Esophagus squamous epithelium (tissue), 5 donors: ENCODE results near the gene JRKL. TPM values are rescaled to one million over a fixed set of nuclear protein-coding genes. Genes with fewer than 3 reads are reported as not detected.
"Not testable (repeated sequence)": the region's sequence is repeated elsewhere in the genome, so short reads cannot be mapped to it uniquely, and the experiment has no call there.

Source experiments
- DNase-seq: peaks from one replicate; lab custom pipeline; 2025; lab: John Stamatoyannopoulos, UW
- H3K27ac ChIP-seq, 4 donors: fragments of 200-600 bp; sonication (generic); one replicate each; pipeline ENCODE4 v1.5.1; 2016 to 2019; ENCODE audit warnings: mild to moderate bottlenecking in 1 of 4
- H3K27me3 ChIP-seq, 4 donors: fragments of 200-600 bp; sonication (generic); 1 replicate in 3 of 4; 2 replicates in 1 of 4; pipeline versions ENCODE4 v1.5.1 to v1.6.0; 2017 to 2021; ENCODE audit warnings: antibody characterized with exemption in 1 of 4
- H3K36me3 ChIP-seq, 3 donors: fragments of 200-600 bp; sonication (generic); one replicate each; pipeline ENCODE4 v1.5.1; 2016 to 2019
- H3K4me1 ChIP-seq, 3 donors: fragments of 200-600 bp; sonication (generic); one replicate each; pipeline ENCODE4 v1.5.1; 2017 to 2019
- H3K4me3 ChIP-seq, 4 donors: fragments of 200-600 bp; sonication (generic); 1 replicate in 3 of 4; 2 replicates in 1 of 4; pipeline ENCODE4 v1.5.1; 2016 to 2019; ENCODE audit warnings: mild to moderate bottlenecking in 2 of 4, moderate library complexity in 1 of 4
- H3K9me3 ChIP-seq, 3 donors: fragments of 200-600 bp; sonication (generic); one replicate each; pipeline ENCODE4 v1.5.1; 2016 to 2019
- POLR2A ChIP-seq, 4 donors: fragments of 450-650 bp; IDR thresholded peaks; one replicate each; pipeline ENCODE4 v1.6.1; 2017; ENCODE audit warnings: antibody characterized with exemption in 4 of 4, mild to moderate bottlenecking in 4 of 4, moderate library complexity in 3 of 4
- WGBS, 2 donors: methylation state at CpG; one replicate each; pipeline ENCODE4 v1.1.5; 2018; 5-methylcytosine and 5-hydroxymethylcytosine counted together
- intact Hi-C: fragments of 100-400 bp; cut with DNase I; formaldehyde crosslinking; loops from one replicate; pipeline ENCODE4 v1.15.0; 2022
- total RNA-seq, 4 donors: library from RNA; depleted of rRNA; stranded (reverse); fragments of >200 nt; gene quantifications; one replicate each; pipeline ENCODE4 v1.1.0, GENCODE V29; 2016
- TF ChIP-seq, protein P1 (sequence below), 6 experiments: fragments of 450-650 bp in 4 of 6; fragments of 200-600 bp in 2 of 6; sonication (generic) in 2 of 6; IDR thresholded peaks; one replicate each; pipeline ENCODE4 v1.5.1; 2016 to 2019; ENCODE audit warnings: antibody characterized with exemption in 6 of 6, mild to moderate bottlenecking in 4 of 6, moderate library complexity in 4 of 6
- donor health status: DM: yes; HTN: yes; CAD: no.

Gene JRKL
- total RNA-seq, 4 donors from 2014 or later: 4.3 to 6.1 (median 4.6) TPM

DNA sequence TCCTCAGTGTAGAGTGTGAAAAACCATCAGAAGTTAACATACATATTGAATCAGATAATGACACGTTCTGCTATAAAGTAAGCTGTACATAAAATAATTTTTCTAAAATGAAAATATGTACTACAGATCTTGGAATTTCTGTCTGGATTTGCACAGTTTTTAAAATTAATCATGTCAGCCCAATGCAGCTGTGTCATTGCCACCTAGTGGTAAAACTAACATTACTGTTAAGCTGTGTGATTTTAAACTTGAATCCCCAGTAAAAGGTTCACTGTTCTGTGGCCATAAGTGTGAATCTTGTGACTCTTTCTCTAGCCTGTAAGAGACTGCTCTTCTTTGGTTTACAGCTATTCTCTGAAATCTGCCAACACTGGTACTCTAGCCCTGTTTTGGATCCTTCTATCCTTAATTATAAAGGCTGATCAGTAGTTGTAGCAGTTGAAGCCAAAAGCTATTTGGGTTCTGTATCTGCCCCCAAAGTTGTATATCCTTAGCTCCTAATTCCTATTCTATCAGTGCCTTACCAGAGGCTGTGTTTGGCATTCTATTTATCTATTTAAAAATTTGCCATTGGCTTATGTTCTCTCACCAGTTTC lies 4.0 kb downstream of the JRKL start:
- no peaks in the 10 kb centered on the region for H3K9me3 ChIP-seq
- H3K36me3 ChIP-seq: no peaks in the 10 kb centered on the region
- no peak overlapping the region for H3K4me3 ChIP-seq
- 7 to 17% methylated on average over 1 of the region's 1 CpG for WGBS, 2 donors
- H3K27me3 ChIP-seq: no peaks in the 10 kb centered on the region
- DNase-seq: no peak
- TF ChIP-seq, protein P1, sequence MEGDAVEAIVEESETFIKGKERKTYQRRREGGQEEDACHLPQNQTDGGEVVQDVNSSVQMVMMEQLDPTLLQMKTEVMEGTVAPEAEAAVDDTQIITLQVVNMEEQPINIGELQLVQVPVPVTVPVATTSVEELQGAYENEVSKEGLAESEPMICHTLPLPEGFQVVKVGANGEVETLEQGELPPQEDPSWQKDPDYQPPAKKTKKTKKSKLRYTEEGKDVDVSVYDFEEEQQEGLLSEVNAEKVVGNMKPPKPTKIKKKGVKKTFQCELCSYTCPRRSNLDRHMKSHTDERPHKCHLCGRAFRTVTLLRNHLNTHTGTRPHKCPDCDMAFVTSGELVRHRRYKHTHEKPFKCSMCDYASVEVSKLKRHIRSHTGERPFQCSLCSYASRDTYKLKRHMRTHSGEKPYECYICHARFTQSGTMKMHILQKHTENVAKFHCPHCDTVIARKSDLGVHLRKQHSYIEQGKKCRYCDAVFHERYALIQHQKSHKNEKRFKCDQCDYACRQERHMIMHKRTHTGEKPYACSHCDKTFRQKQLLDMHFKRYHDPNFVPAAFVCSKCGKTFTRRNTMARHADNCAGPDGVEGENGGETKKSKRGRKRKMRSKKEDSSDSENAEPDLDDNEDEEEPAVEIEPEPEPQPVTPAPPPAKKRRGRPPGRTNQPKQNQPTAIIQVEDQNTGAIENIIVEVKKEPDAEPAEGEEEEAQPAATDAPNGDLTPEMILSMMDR (IDR thresholded peaks at IDR 0.05): peak; percentile 40 to 78 (median 60)
- no peak for TF ChIP-seq POLR2A (IDR thresholded peaks at IDR 0.05)
- intact Hi-C loops: no loop called here
- peaks cover 5 to 21% (median 5%) of the 10 kb centered on the region in 3 donors for H3K4me1 ChIP-seq
- no peak overlapping the region for H3K27ac ChIP-seq

DNA sequence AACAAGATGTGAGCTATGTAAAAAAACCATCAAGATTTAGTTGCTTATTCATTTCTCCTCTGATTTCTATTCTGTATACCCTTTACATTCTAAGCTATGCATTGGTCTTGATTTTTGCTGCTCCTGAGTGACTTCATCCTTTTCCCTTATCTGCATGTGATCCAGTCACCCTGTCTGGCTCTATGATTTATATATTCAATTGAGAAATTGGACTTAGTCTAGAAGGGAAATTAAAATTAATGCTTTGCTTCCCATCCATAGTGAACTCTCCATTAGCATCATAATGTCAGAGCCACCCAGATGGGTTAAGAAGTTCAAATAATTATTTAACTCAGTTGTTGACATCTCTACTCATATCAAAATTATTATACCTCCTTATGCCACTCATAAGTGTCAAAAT lies 5.0 kb downstream of the JRKL start:
- no peaks in the 10 kb centered on the region for H3K27me3 ChIP-seq
- no peak for TF ChIP-seq POLR2A (IDR thresholded peaks at IDR 0.05)
- TF ChIP-seq, protein P1 (IDR thresholded peaks at IDR 0.05): no peak
- peaks cover 4 to 16% (median 5%) of the 10 kb centered on the region in 3 donors for H3K4me1 ChIP-seq
- no peaks in the 10 kb centered on the region for H3K9me3 ChIP-seq
- no peak overlapping the region for H3K27ac ChIP-seq
- no peak overlapping the region for H3K4me3 ChIP-seq
- DNase-seq: no peak
- H3K36me3 ChIP-seq: no peaks in the 10 kb centered on the region
- intact Hi-C loops: no loop called here

DNA sequence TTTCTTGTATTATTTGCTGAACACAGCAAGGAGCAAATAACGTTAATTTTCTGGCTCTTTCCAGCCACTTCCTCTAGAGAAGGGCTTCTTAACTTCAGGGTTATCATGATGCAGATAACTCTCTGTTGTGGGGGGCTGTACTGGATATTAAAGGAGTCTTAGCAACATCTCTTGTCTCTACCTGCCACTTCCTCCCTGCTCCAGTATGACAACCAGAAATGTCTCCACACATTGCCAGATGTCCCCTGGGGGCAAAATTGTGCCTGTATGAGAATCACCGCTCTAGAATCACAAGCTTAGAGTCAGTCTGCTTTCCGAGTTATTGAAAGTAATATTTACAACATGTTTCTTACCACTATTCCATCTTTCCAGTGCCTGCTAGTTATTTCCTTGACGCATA lies 6.8 kb downstream of the JRKL start:
- 60 to 62% methylated on average over 4 of the region's 4 CpGs for WGBS, 2 donors
- H3K4me1 ChIP-seq: peaks cover 0 to 7% (median 0%) of the 10 kb centered on the region in 3 donors
- H3K27me3 ChIP-seq: no peaks in the 10 kb centered on the region
- no peaks in the 10 kb centered on the region for H3K36me3 ChIP-seq
- no peak for DNase-seq
- H3K4me3 ChIP-seq: no peak overlapping the region
- H3K9me3 ChIP-seq: no peaks in the 10 kb centered on the region
- intact Hi-C loops: no loop called here
- H3K27ac ChIP-seq: no peak overlapping the region
- no peak for TF ChIP-seq POLR2A (IDR thresholded peaks at IDR 0.05)

DNA sequence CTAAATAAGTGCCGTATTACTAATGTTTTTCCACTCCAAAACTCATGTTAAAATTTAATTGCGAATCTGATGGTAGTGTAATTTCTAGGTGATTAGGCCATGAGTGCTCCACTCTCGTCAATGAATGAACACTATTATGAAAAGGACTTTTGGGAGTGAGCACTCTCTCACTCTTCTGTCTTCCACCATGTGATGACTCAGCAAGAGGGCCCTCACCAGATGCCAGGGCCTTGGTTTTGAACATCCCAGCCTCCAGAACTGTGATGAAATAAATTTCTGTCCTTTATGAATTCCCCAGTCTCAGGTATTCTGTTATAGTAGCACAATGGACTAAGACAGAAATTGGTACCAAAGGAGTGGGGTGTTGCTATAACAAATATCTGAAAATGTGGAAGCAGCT lies 8.1 kb downstream of the JRKL start:
- Histone ChIP-seq H3K4me1 (peaks cover 0 to 7% (median 0%) of the 10 kb centered on the region in 3 donors), H3K27ac (no peak overlapping the region), H3K9me3 (no peaks in the 10 kb centered on the region), H3K4me3 (no peak overlapping the region), H3K36me3 (no peaks in the 10 kb centered on the region), H3K27me3 (no peaks in the 10 kb centered on the region)
- DNase-seq: no peak
- intact Hi-C loops: no loop called here
- TF ChIP-seq, protein P1 (IDR thresholded peaks at IDR 0.05): no peak
- TF ChIP-seq POLR2A (IDR thresholded peaks at IDR 0.05): no peak
- 79 to 95% methylated on average over 3 of the region's 3 CpGs for WGBS, 2 donors

DNA sequence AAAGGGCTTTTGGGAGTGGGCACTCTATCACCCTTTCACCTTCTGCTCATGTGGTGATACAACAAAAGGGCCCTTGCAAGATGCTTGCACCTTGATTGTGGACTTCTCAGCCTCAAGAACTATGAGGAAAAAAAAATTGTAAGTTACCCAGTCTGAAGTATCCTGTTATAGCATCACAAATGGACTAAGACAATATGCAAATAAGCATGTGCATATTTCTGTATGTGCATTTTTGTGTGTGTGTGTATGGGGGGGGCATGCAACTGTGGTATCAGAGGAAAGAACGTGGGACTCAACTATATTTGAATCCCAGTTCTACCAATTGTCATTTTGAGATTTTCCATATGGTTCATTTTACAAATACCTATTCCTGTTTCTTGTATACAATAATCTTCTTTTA lies 10.9 kb downstream of the JRKL start:
- intact Hi-C loops: no loop called here
- 75 to 86% methylated on average over 1 of the region's 1 CpG for whole genome bisulfite sequencing, 2 donors
- Histone ChIP-seq H3K9me3 (no peaks in the 10 kb centered on the region), H3K27me3 (no peaks in the 10 kb centered on the region), H3K4me1 (no peaks in the 10 kb centered on the region), H3K27ac (no peak overlapping the region), H3K36me3 (no peaks in the 10 kb centered on the region), H3K4me3 (no peak overlapping the region)
- TF ChIP-seq, protein P1 (IDR thresholded peaks at IDR 0.05): no peak
- TF ChIP-seq POLR2A (IDR thresholded peaks at IDR 0.05): no peak
- no peak for DNase-seq

DNA sequence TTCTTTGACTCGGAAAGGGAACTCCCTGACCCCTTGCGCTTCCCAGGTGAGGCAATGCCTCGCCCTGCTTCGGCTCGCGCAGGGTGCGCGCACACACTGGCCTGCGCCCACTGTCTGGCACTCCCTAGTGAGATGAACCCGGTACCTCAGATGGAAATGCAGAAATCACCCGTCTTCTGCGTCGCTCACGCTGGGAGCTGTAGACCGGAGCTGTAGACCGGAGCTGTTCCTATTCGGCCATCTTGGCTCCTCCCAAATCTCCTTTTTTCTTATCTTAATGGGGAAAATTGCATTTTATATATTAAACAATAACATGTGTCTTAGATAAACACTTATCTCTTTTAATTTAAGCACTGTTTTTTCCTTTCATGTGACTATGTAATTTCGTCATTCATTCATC lies 21.6 kb downstream of the JRKL start:
- H3K9me3 ChIP-seq, H3K4me1 ChIP-seq, DNase-seq, H3K36me3 ChIP-seq, H3K27me3 ChIP-seq, intact Hi-C loops: not testable (repeated sequence)
- H3K27ac ChIP-seq: peak overlapping the region in 3 of 4 donors; percentile 32 to 63 (median 56)
- H3K4me3 ChIP-seq: peak overlapping the region; percentile 10 to 52 (median 23)
- WGBS, 2 donors: 47 to 58% methylated on average over 9 to 13 of the region's 18 CpGs
